Measurements from ENCODE around the gene GREB1L. TPM values are rescaled to one million over a fixed set of nuclear protein-coding genes. Genes with fewer than 3 reads are reported as not detected.

The GREB1L gene
- total and polyA plus RNA-seq, 9 of the 15 experiments (the other 6 are each of a cell fraction or from before 2014, with no cell fraction given): 0.03 TPM; not detected in 8

DNA sequence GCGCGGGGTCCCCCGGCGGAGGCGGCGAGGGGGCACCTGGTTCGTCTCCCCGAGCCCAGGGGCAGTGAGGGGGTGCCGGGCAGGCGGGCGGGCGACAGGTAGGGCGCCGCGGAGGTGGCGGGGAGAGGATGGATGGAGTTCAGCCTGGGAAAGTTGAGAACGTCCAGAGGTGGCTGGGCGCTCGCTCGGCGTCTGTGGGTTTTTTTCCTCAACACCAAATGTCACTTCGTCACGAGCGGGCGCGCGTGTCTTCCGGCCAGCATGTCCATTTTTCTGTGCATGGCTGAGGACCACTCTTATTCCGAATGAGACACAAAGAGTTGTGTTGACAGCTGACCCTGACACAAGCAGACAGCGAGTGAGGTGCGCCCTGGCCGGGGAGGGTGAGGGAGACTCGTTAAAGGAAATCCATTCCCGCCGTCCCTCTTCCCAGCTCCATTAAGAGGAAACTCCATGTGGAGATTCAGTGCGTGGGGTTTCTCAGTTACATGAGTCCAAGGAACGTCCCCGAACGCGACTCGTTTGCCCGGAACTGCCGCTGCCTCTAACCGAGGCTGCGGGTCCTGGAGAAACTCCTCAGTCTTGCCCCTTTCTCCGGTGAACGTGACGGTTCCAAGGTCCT, 859 bp downstream of the GREB1L start:
- ChIA-PET CTCF (ENCODE audit: low intra/inter-chr PET ratio) (no interaction called here), POLR2A (no interaction called here)
- Histone ChIP-seq H3K4me1 (replicated peaks in 1 of 2; ENCODE audit: control insufficient read depth in 2 of 2, insufficient read depth in 2 of 2, low read length in 2 of 2) (no peaks in the 10 kb centered on the region; a peak in 1 of 5 replicates), H2AFZ (ENCODE audit: low read depth, low read length) (no peak overlapping the region), H3K27me3 (ENCODE audit: control insufficient read depth in 2 of 2, insufficient read depth in 2 of 2, low read length in 2 of 2) (peaks cover 7 to 20% of the 10 kb centered on the region in 2 experiments; a peak in 4 of 5 replicates), H3K4me2 (ENCODE audit: insufficient read depth, low read length) (no peak overlapping the region), H3K4me3 (no peak overlapping the region), H3K36me3 (ENCODE audit: control insufficient read depth, insufficient read depth, low read length) (no peaks in the 10 kb centered on the region), H3K9me3 (replicated peaks; ENCODE audit: control insufficient read depth, insufficient read depth, low read depth, low read length) (no peaks in the 10 kb centered on the region), H3K9ac (ENCODE audit: insufficient read depth in 1 of 2, low read depth in 2 of 2, low read length in 2 of 2) (no peak overlapping the region), H3K27ac (ENCODE audit: extremely low read depth, low read depth, low read length) (no peak overlapping the region), H4K20me1 (replicated peaks; ENCODE audit: control insufficient read depth, insufficient read depth, low read length) (no peaks in the 10 kb centered on the region), H3K9me1 (ENCODE audit: control insufficient read depth, insufficient read depth, low read length) (no peaks in the 10 kb centered on the region), H3K79me2 (ENCODE audit: control insufficient read depth, insufficient read depth, low read length) (no peaks in the 10 kb centered on the region)
- no peak for ATAC-seq
- intact Hi-C loops (cut with micrococcal nuclease) (no loop called here), in situ Hi-C loops (cut with MboI) (no loop called here)
- 32% methylated on average over 37 of the region's 48 CpGs for WGBS (ENCODE audit: insufficient coverage, low coverage, missing lambda C conversion rate)
- TF ChIP-seq, protein P1, sequence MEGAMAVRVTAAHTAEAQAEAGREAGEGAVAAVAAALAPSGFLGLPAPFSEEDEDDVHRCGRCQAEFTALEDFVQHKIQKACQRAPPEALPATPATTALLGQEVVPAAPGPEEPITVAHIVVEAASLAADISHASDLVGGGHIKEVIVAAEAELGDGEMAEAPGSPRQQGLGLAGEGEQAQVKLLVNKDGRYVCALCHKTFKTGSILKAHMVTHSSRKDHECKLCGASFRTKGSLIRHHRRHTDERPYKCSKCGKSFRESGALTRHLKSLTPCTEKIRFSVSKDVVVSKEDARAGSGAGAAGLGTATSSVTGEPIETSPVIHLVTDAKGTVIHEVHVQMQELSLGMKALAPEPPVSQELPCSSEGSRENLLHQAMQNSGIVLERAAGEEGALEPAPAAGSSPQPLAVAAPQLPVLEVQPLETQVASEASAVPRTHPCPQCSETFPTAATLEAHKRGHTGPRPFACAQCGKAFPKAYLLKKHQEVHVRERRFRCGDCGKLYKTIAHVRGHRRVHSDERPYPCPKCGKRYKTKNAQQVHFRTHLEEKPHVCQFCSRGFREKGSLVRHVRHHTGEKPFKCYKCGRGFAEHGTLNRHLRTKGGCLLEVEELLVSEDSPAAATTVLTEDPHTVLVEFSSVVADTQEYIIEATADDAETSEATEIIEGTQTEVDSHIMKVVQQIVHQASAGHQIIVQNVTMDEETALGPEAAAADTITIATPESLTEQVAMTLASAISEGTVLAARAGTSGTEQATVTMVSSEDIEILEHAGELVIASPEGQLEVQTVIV (CRISPR knock-in tag; IDR thresholded peaks at IDR 0.05; ENCODE audit: borderline replicate concordance): no peak
- TF ChIP-seq NR2C2 (CRISPR knock-in tag; IDR thresholded peaks at IDR 0.05) (no peak), NR2C2 (tag; IDR thresholded peaks at IDR 0.05) (no peak)
- BruUV-seq (replicated peaks): no TSS peak
- no peak for DNase-seq (ENCODE audit: extremely low read depth in 1 of 4, low spot score in 3 of 4)
- no peak for FAIRE-seq
